ENCODE data around the gene DPT. TPM values are rescaled to one million over a fixed set of nuclear protein-coding genes. Genes with fewer than 3 reads are reported as not detected.

The DPT gene
- total RNA-seq, result 0.32 and 0.86 TPM in 2 replicates

GRCh38 chr1:168728473-168729404 lies at the start of gene DPT:
TSS of gene DPT (minus strand) at chr1:168729206. CDS start at chr1:168729174, 32 bp downstream.

Other genes with a start within 250 kb of the DPT start
- not detected in 2 replicates for gene XCL2, start 185.2 kb downstream of the DPT start, total RNA-seq
- gene XCL1, start 152.6 kb downstream of the DPT start, total RNA-seq, result not detected in 2 replicates